ENCODE results near the gene IGSF1. TPM values are rescaled to one million over a fixed set of nuclear protein-coding genes. Genes with fewer than 3 reads are reported as not detected.

IGSF1 gene
- total RNA-seq, 4 donors from 2014 or later = 0.63 to 2.0 (median 1.2) TPM

- TF ChIP-seq CTCF (IDR thresholded peaks at IDR 0.05) = no peak
- no peak for ATAC-seq (ENCODE audit: low FRiP score)
Observed at GRCh38 chrX:131308980-131309379, 19.9 kb upstream of the IGSF1 start.

GRCh38 chrX:131306601-131307000 lies 17.5 kb upstream of the IGSF1 start:
- TF ChIP-seq CTCF (IDR thresholded peaks at IDR 0.05) = no peak
- DNase-seq (ENCODE audit: low spot score) (no peak), ATAC-seq (ENCODE audit: low FRiP score) (no peak)

More at GRCh38 chrX:131308980-131309379, 19.9 kb upstream of the IGSF1 start:
- DNase-seq (ENCODE audit: low spot score) = no peak

- ATAC-seq (ENCODE audit: low FRiP score) = no peak
- no peak for TF ChIP-seq CTCF (IDR thresholded peaks at IDR 0.05)
- DNase-seq (ENCODE audit: low spot score) = no peak
Observed at GRCh38 chrX:131305926-131306325, 16.8 kb upstream of the IGSF1 start.

GRCh38 chrX:131302701-131303100 lies 13.6 kb upstream of the IGSF1 start:
- no peak for TF ChIP-seq CTCF (IDR thresholded peaks at IDR 0.05)
- DNase-seq (ENCODE audit: low spot score) = no peak
- no peak for ATAC-seq (ENCODE audit: low FRiP score)

- no peak for TF ChIP-seq CTCF (IDR thresholded peaks at IDR 0.05)
- DNase-seq (ENCODE audit: low spot score) (no peak), ATAC-seq (ENCODE audit: low FRiP score) (no peak)
Observed at GRCh38 chrX:131301155-131301554, 12.0 kb upstream of the IGSF1 start.

- ATAC-seq (ENCODE audit: low FRiP score) = no peak
- no peak for TF ChIP-seq CTCF (IDR thresholded peaks at IDR 0.05)
- DNase-seq (ENCODE audit: low spot score) = no peak
Observed at GRCh38 chrX:131298846-131299245, 9.7 kb upstream of the IGSF1 start.

GRCh38 chrX:131298036-131298435 lies 8.9 kb upstream of the IGSF1 start:
- ATAC-seq (ENCODE audit: low FRiP score) (no peak), DNase-seq (ENCODE audit: low spot score) (no peak)
- TF ChIP-seq CTCF (IDR thresholded peaks at IDR 0.05) = no peak
